ENCODE results near the gene CBX3.
"Not testable (repeated sequence)": the region's sequence is repeated elsewhere in the genome, so short reads cannot be mapped to it uniquely, and the experiment has no call there.

Gene CBX3

DNA sequence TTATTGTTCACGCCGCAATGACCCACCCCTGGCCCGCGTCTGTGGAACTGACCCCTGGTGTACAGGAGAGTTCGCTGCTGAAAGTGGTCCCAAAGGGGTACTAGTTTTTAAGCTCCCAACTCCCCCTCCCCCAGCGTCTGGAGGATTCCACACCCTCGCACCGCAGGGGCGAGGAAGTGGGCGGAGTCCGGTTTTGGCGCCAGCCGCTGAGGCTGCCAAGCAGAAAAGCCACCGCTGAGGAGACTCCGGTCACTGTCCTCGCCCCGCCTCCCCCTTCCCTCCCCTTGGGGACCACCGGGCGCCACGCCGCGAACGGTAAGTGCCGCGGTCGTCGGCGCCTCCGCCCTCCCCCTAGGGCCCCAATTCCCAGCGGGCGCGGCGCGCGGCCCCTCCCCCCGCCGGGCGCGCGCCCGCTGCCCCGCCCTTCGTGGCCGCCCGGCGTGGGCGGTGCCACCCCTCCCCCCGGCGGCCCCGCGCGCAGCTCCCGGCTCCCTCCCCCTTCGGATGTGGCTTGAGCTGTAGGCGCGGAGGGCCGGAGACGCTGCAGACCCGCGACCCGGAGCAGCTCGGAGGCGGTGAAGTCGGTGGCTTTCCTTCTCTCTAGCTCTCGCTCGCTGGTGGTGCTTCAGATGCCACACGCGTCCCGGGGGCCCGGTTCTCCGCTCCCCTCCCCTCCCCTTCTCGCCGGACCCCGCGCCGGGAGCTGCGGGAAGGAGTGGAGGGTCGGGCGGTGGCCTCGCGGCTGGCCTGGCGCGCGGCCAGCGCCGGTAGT is at the start of gene CBX3:
Gene CBX3 (plus strand): TSS at position 499 of the 772 bp plus-strand sequence. CDS start 1,254 bp downstream, outside the sequence.
- peak; percentile 97 for DNase-seq

- peak; percentile 76 for DNase-seq
Measured at GRCh38 chr7:26151953-26152781, 49.4 kb upstream of the CBX3 start, which contains the start of gene NFE2L3. NFE2L3 (plus strand) TSS chr7:26152198; CDS start chr7:26152499, 301 bp downstream.

DNA sequence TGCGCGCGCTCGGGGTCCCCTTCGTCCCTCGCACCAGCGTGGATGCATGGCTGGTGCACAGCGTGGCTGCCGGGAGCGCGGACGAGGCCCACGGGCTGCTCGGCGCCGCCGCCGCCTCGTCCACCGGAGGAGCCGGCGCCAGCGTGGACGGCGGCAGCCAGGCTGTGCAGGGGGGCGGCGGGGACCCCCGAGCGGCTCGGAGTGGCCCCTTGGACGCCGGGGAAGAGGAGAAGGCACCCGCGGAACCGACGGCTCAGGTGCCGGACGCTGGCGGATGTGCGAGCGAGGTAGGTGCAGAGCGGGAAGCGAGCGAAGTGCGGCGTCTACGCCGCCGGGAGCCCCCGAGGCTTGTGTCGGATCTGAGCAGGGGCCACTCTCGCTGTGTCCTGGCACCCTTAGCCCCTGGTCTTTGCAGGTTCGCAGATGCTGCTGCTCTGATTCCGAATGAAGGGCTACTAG is 48.7 kb upstream of the CBX3 start:
- DNase-seq: not testable (repeated sequence)

- no peak for DNase-seq
Measured at GRCh38 chr7:26153241-26153822, 48.2 kb upstream of the CBX3 start.

DNA sequence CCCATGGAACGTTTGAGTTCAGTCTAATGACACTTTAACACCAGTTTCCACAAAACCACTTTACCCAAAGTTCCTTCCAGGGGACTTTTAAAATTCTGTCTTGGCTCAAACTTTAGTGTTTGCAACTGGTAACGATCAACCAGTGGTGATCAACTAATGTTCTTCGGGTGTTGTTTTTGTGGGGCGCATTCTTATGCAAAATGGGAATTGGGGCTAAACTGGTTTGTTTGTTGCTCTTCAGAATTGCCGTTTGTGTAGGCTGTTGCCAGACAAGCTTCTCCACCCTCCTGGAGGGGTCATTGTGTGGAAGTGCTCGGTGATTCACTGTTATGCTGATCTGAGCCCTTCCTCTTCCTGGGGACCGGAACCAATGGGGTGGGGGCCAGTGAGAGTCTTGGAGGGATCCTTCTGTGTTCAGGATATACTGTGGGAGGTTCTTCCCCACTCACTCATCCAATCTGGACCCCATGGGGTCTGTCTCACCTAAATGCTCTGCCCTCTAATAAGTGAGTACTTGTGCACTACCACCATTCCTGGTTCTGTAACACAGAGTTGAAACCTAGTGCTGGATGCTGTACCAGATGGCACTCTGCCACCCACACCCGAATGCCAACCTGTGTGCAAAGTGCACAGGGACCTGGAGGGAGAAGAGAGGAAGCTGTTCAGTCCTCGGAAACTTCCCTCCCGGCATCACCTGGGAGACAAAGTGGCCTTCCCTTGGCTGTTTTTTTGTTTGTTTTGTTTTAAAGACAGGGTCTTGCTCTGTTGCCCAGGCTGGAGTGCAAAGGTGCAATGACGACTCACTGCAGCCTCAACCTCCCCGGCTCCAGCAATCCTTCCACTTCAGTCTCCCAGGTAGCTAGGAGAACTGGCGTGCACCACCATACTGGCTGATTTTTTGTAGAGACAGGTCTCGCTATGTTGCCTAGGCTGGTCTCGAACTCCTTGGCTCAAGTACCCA is 47.4 kb upstream of the CBX3 start:
- no peak for DNase-seq

GRCh38 chr7:26155531-26156375 is 45.8 kb upstream of the CBX3 start:
- no peak for DNase-seq

DNA sequence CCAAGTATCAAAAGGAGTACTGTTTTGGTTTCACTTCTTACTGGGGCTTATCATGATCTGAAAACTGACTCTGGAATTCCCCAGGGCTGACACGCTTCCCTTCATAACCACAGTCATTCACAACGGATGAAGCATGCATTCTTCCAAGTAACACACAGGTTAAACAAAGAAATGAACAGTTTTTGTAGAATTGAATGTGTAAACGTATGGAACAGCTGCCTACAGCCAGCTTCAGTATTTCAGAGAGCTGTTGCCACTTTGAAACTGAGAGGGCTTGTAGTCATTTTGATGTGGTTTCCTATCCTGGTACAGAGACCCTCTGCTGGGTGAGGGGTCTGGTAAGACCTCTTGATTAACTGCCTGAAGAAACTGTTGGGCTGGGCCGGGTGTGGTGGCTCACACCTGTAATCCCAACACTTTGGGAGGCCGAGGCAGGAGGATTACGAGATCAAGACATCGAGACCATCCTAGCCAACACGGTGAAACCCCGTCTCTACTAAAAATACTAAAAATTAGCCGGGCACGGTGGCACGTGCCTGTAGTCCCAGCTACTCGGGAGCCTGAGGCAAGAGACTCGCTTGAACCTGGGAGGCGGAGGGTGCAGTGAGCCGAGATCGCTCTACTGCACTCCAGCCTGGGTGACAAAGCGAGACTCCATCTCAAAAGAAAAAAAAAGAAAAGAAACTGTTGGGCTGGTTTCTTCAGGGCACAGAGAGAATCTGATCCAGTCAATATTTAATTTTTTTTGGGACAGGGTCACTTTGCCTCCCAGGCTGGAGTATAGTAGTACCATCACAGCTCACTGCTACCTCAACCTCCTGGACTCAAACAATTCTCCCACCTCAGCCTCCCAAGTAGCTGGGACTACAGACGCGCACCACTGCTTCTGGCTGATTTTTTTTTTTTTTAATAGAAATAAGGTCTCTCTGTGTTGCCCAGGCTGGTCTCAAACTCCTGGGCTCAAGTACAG is 44.8 kb upstream of the CBX3 start:
- no peak for DNase-seq

- no peak for DNase-seq
Measured at GRCh38 chr7:26157520-26158105, 43.9 kb upstream of the CBX3 start.

DNA sequence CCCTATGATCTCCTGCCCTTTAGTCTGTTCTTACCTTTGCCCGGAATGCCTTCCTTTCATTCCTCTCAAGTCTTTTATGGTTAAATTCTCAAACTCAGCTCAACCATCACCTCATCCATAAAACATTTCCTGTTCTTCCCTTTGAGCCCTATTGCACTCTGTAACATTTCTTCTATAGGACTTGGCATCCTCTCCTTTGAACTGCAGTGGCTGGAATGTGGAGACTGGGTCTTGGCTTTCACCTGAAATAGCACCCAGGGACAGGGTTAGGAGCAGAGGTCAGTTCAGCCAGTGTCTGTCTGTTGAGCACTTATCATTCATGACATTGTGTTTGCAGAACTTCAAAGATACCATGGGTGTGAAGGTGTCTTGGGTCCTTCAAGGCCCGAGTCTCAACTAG is 42.3 kb upstream of the CBX3 start:
- DNase-seq: no peak

DNA sequence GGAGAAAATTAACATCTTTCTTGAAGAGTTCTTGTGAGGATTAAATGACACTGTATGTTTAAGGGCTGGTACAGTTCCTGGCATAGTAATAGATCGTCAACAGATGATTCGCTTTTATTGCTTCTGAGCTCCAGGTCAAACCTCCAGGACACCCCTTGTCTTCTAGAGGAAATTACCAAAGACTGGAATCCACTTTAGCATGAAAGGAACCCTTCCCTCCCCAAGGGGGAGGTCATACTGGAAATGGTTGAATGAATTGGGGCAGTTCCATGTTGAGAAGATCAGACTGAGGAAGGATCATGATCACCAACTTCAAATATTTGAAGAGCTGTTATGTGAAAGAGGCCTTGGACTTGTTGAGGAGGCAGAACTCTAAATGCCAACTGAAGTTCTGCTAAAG is 40.6 kb upstream of the CBX3 start:
- no peak for DNase-seq

GRCh38 chr7:26162431-26162830 is 39.1 kb upstream of the CBX3 start:
- DNase-seq: no peak

DNA sequence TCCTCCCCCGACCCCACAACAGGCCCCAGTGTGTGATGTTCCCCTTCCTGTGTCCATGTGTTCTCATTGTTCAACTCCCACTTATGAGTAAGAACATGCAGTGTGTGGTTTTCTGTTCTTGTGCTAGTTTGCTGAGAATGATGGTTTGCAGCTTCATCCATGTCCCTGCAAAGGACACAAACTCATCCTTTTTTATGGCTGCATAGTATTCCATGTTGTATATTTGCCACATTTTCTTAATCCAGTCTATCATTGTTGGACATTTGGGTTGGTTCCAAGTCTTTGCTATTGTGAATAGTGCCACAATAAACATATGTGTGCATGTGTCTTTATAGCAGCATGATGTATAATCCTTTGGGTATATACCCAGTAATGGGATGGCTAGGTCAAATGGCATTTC is 37.7 kb upstream of the CBX3 start:
- not testable (repeated sequence) for DNase-seq

- no peak for DNase-seq
Measured at GRCh38 chr7:26165950-26166683, 35.4 kb upstream of the CBX3 start.

GRCh38 chr7:26166684-26167266 is 34.8 kb upstream of the CBX3 start:
- no peak for DNase-seq

DNA sequence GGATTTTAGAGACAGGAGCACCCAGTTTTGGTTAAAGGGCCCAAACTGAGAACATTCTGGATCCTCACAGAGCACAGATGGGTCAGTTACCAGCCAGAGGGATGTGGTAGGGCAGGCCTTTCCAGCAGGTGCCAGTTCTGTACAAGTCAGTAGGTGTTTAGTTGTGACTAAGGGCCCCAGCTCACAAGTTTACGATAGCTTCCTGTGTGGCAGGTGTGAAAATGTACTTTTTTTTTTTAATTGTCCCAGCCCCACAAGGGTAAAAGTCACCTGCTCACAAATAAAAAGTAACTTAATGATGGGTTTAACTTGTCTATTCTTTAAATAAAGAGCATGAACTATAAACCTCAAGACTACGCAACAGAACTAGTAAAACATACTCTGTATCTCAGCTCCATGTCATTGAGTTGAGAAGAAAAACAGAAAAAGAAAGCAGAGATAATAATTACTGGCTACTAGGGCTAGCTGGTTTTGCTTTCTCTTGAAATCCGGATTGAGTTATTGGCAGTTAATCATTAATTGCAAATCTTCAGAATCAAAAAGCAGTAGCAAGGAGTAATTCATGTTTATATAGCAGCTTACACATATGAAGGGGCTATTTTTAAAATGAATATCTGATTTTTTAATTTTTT is 34.1 kb upstream of the CBX3 start:
- DNase-seq: no peak

DNA sequence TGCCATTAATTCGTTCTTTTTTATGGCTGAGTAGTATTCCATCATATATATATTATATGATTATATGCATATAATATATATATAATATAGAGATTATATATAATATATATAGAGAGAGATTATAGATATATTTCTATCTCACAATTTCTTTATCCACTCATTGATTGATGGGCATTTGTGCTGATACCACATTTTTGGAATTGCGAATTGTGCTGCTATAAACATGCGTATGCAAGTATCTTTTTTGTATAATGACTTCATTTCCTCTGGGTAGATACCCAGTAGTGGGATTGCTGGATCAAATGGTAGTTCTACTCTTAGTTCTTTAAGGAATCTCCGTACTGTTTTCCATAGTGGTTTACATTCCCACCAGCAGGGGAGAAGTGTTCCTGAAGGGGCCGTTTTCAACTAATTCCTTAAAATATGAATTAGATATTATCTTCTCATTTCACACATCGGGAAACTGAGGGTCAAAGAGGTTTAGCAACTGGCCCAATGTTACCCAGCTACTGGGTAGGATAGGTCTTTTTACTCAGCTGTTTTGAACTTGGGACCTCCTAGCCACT is 33.0 kb upstream of the CBX3 start:
- DNase-seq: no peak

GRCh38 chr7:26169271-26169670 is 32.3 kb upstream of the CBX3 start:
- no peak for DNase-seq

DNA sequence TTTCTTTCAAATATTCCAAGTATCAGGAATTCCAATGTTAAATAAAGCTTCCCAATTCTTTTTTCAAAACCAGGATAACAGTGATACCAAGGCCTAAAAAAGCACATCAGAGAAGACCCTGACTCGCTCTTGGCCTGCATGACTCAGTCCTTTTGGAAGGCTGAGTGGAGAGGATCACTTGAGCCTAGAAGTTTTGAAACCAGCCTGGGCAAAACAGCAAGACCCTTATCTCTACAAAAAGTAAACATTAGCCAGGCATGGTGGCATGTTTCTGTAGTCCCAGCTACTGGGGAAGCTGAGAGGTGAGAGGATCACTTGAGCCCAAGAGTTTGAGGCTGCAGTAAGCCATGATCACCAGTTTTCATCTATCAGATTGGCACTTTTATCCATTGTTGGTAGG is 30.9 kb upstream of the CBX3 start:
- DNase-seq: no peak

Data from COR-L47 (cell line).